GM18498 (cell line): ENCODE measurements around the gene ROMO1.

Source experiments
- ATAC-seq: cut with Tn5 transposase; IDR thresholded peaks from one replicate; pipeline ENCODE4 v1.9.1; 2021; ENCODE audit warnings: mild to moderate bottlenecking, moderate library complexity; ENCODE audit not compliant: unreplicated experiment

The ROMO1 gene

GRCh38 chr20:35699127-35699956, at the start of gene ROMO1, which contains the start of gene NFS1:
Gene ROMO1 (plus strand): TSS chr20:35699405. CDS start chr20:35699633, 228 bp downstream.
Gene NFS1 (minus strand): TSS chr20:35699352. CDS start chr20:35699288, 64 bp downstream.
- ATAC-seq = peak; percentile 85

- no peak for ATAC-seq
These were observed 48.6 kb upstream of the ROMO1 start for GRCh38 chr20:35650632-35651031.

DNA sequence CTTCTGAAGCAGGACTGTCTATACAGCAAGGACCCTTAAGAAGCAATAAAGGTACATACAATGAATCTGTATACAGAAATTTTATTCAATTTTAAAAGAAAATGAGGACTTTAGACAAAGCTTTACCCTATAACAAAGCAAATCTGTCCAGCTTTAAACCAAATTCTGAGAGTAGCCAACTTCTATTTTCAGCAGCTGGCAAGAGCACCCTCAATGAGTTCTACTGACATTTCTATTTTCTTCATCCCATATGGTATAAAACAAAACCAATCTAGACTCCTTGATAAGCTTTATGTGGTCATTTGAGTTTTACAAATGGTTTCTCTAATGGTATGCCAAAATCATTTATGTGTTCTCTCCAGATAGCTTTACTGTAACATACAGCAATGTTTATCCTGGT, 47.2 kb upstream of the ROMO1 start:
- ATAC-seq = no peak

- no peak for ATAC-seq
These were observed 46.4 kb upstream of the ROMO1 start for GRCh38 chr20:35652641-35653429.

- no peak for ATAC-seq
These were observed 45.8 kb upstream of the ROMO1 start for GRCh38 chr20:35653430-35653734.

DNA sequence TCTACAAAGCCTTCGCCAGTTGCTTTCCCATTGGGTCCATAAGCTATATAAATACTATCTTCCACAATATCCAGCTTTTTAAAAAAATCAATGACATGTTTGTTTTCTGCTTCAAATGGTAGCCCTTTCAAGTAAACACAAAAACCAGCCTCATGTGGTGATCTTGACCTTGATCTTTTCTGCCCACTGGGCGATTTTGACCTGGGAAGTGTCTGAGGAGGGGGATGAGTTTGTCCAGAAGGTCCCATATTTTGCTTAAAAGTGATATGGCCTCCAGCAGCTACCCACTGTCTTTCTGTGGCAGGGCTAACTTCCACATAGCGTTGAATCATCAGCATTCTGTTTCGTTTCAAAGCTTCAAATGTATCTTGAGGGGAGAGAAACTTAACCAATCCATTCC, 45.3 kb upstream of the ROMO1 start:
- ATAC-seq = no peak

GRCh38 chr20:35654415-35654814, 44.8 kb upstream of the ROMO1 start:
- ATAC-seq = no peak

GRCh38 chr20:35657271-35657670, 41.9 kb upstream of the ROMO1 start:
- ATAC-seq = no peak

DNA sequence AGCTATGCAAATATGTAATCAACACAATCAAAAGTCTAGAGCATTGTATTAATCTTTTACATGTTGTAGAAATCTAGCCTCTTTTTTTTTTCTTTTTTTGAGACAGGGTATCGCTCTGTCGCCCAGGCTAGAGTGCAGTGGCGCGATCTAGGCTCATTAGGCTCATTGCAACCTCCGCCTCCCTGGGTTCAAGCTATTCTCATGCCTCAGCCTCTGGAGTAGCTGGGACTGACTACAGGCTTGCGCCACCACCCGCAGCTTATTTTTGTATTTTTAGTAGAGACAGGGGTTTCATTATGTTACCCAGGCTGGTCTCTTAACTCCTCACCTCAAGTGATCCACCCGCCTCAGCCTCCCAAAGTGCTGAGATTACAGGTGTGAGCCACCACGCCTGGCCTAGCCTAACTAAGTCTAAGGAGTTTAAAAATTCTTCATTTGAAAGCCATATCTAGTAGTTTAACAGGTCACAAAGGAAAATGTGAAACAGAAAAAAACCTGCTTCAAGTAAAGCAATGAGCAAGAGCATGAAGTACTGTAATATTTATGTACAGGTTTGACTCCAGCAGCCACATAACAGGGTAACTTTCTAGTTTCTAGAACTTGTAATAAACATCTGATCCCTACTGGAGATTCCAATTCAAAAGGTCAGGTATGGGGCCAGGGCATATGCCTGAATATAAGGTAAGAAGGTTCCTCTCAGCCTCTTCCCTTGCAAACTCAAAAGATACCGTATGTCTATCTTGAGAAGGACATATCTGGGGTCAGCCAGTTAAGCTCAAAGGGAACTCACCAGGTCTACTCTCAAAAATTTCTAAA, 38.9 kb upstream of the ROMO1 start:
- no peak for ATAC-seq

- no peak for ATAC-seq
These were observed 38.2 kb upstream of the ROMO1 start for GRCh38 chr20:35661053-35661452.

GRCh38 chr20:35661908-35662307, 37.3 kb upstream of the ROMO1 start:
- no peak for ATAC-seq

- no peak for ATAC-seq
These were observed 36.7 kb upstream of the ROMO1 start for GRCh38 chr20:35662551-35662950.

DNA sequence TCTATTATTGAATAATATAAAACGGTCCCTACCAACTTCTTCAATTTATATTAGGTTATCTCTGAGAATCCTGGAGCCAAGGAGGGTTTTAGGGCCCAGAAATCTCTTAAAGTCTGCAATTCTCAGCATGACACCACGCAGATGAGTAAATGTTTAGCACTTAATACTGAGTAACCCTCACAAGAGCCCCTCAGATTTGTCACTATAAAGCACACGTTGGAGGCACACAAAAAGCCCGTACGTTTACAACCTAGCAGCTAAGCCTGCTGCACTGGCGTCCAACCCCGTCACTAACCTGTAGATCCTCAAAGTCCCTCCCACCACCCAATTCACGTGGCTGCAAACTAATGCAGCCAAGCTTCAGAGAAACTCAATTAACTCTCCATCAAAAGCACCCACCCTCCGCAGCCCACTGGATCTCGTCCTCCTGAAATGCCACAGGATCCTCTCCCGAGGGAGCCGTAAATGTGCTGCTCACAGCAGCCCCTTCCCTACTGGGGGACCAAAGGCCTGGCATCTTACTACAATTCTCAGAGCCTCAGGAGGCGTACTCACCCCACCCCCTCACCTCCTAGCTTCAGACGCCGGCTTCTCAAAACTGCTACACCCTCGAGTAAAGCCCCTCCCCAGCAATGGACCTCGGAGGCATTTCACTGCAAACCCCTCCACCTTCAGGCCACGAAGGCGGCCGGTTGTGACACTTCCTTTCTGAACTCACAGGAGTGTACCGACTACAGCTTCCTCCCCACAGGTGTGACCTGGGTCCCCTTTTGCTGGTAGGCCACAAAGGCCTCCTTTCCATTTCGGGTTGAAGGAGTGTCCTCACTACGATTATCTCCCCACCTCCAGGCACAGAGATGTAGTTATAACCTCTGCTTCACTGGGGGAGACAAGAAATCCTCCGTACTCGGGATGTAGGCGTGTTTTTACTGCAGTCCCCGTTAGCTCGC, 35.4 kb upstream of the ROMO1 start:
- peak; percentile 43 for ATAC-seq

DNA sequence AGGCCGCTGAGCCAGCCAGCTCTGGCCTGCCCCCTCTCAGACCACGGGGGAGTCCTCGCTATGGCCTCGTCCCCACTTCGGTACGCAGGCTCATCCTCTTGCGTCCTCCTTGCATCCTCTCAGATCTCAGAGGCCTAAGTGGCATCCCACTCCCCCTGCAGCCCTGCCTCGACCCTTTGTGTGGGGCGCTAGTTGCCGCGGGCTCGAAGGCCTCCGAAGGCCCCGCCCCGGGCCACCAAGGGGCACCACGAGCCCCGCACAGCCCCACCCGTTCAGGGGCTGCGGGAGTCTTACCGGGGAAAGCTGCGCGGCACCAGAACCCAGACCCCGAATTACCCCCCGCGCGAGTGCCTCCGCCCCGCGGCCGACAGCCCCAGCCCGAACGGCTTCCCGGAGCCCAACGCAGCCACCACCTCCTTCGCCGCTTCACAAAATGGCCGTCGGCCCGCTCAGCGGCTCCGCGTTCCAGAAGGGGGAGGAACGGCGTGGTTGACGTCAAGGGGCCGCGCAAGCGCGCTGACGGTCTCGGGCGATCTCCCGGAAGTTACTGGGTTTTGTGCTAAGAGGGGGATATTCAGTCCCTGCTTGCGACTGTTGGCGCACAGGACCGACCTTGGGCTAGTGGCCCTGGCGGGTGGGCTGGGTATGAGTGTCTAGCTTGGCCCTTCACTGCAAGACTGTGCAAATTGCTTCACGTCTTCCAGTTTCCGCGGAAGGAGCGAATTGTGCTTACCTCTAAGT, 34.6 kb upstream of the ROMO1 start, which contains the start of the genes CPNE1 and RBM12:
TSS of gene CPNE1 (minus strand) at position 435 of the 741 bp plus-strand sequence. CDS start 31,977 bp downstream, outside the sequence.
TSS of gene RBM12 (minus strand) at position 435 of the 741 bp plus-strand sequence. CDS start 9,578 bp downstream, outside the sequence.
- ATAC-seq = peak; percentile 70

DNA sequence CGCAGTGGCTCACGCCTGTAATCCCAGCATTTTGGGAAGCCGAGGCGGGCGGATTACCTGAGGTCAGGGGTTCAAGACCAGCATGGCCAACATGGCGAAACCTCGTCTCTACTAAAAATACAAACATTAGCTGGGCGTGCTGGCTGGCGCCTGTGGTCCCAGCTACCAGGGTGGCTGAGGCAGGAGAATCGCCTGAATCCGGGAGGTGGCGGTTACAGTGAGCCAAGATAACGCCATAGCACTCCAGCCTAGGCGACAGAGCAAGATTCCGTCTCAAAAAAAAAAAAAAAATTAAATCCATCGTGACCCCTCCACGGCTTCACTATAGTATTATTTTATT, 33.3 kb upstream of the ROMO1 start:
- ATAC-seq = no peak

- ATAC-seq = no peak
These were observed 30.0 kb upstream of the ROMO1 start for GRCh38 chr20:35669221-35669620.

GRCh38 chr20:35669681-35670080, 29.5 kb upstream of the ROMO1 start:
- ATAC-seq = no peak

- ATAC-seq = no peak
These were observed 25.3 kb upstream of the ROMO1 start for GRCh38 chr20:35673884-35674283.

- ATAC-seq = no peak
These were observed 24.3 kb upstream of the ROMO1 start for GRCh38 chr20:35674921-35675320.
